Measurements from ENCODE around the gene DDA1. TPM values are rescaled to one million over a fixed set of nuclear protein-coding genes. Genes with fewer than 3 reads are reported as not detected.
A peak's percentile ranks its signal among the peaks of the same experiment; 100 is the strongest.

Gene DDA1
- total RNA-seq, 1 donor from 2014 or later, result 5.7 TPM

- no peak overlapping the region for H3K9ac ChIP-seq (ENCODE audit: low read depth in 1 of 3, low read length in 3 of 3)
- no peaks in the 10 kb centered on the region for H3K27me3 ChIP-seq (ENCODE audit: control insufficient read depth in 3 of 3, insufficient read depth in 3 of 3, low read length in 3 of 3)
- H3K4me3 ChIP-seq (ENCODE audit: low read length in 3 of 3), result no peak overlapping the region
- no peaks in the 10 kb centered on the region for H3K9me3 ChIP-seq (ENCODE audit: control insufficient read depth in 3 of 3, low read length in 3 of 3)
- no peak overlapping the region for H3K27ac ChIP-seq (ENCODE audit: low read depth, low read length)
- H3K4me1 ChIP-seq (ENCODE audit: control insufficient read depth in 3 of 3, insufficient read depth in 3 of 3, low read length in 3 of 3), result peaks cover 1 to 2% (median 2%) of the 10 kb centered on the region in 3 donors
- peaks cover 19 to 33% (median 23%) of the 10 kb centered on the region in 3 donors for H3K36me3 ChIP-seq (ENCODE audit: control insufficient read depth in 3 of 3, insufficient read depth in 3 of 3, low read length in 3 of 3)
Observed at GRCh38 chr19:17328517-17329365, 19.4 kb downstream of the DDA1 start.

DNA sequence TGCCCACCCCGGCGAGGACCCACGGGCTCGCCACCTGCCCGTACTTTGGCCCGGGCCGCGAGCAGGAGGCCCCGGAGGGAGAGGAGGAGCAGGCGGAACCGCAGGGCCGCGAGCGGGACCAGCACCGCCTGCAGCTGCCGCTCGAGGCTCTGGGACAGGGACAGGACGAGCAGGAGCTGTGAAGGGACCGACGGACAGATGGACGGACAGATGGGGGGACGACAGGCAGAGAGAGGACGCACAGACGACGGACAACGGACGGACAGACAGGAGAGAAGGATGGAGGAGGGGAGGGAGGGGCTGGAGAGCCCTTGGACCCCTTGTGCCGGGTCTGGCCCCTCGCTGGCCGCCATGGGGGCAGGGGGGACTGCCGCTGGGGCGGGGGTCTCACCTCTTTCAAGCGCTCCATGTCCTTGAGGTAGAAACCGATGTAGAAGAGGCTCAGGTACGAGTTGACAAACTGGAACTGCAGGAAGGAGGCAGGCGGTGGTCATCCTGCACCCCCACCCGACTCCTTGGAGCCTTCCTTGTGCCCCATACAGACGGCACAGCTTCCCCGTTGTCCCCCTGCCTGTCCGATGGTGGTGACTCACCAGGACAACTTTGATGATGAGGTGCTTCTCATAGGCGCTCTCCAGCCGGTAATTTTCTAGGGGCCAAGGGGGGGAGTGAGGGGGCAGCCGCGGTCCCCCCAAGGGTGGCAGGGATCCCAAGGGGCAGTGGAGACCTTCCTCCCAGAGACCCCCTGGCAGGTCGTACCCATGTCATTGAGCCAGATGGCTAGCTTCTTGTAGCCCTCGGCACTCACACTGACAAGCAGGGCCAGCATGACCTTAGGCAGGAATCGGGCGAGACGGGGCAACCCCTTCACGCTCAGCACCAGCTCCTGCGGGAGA is 20.3 kb downstream of the DDA1 start:
- H3K27ac ChIP-seq (ENCODE audit: low read depth, low read length), result no peak overlapping the region
- no peaks in the 10 kb centered on the region for H3K27me3 ChIP-seq (ENCODE audit: control insufficient read depth in 3 of 3, insufficient read depth in 3 of 3, low read length in 3 of 3)
- H3K4me3 ChIP-seq (ENCODE audit: low read length in 3 of 3), result no peak overlapping the region
- no peak overlapping the region for H3K9ac ChIP-seq (ENCODE audit: low read depth in 1 of 3, low read length in 3 of 3)
- H3K4me1 ChIP-seq (ENCODE audit: control insufficient read depth in 3 of 3, insufficient read depth in 3 of 3, low read length in 3 of 3), result peaks cover 5 to 7% (median 7%) of the 10 kb centered on the region in 3 donors
- H3K36me3 ChIP-seq (ENCODE audit: control insufficient read depth in 3 of 3, insufficient read depth in 3 of 3, low read length in 3 of 3), result peaks cover 19 to 33% (median 23%) of the 10 kb centered on the region in 3 donors
- no peaks in the 10 kb centered on the region for H3K9me3 ChIP-seq (ENCODE audit: control insufficient read depth in 3 of 3, low read length in 3 of 3)

DNA sequence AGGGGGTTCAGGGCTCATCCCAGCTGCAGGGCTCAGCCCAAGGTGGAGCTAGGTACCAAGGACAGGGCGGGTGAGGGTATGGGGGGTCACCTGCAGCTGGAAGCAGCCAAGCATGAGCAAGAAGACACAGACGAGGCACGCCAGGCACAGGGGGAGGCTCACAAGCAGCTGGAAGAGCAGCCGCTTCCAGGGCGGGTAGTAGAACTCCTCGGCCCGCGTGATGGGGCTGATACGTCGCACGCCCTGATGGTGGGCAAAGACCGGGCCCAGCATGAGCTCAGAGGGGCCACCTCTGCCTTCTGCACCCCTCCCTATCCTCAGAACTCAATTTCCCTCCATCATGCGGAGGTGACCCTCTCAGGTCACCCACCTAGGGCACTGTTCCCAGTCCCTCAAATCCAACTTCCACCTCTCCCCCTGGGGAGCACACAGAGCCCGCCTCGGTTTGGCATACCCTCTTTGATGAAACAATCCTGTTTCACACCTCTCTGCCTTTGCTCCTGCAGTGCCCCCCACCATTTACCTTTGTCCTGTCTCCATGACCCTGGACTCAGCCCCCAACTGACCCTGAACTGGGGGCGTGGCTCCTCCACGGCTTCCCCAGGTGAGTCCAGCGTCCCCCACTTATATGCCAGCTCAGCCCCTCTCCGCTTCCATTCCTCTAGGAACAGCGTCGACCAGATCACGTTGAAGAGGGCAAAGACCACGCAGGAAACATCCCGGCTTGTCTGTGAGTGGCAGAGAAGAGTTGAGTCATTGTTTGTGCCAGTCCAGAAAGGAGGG is 21.1 kb downstream of the DDA1 start:
- no peak overlapping the region for H3K27ac ChIP-seq (ENCODE audit: low read depth, low read length)
- H3K4me3 ChIP-seq (ENCODE audit: low read length in 3 of 3), result no peak overlapping the region

DNA sequence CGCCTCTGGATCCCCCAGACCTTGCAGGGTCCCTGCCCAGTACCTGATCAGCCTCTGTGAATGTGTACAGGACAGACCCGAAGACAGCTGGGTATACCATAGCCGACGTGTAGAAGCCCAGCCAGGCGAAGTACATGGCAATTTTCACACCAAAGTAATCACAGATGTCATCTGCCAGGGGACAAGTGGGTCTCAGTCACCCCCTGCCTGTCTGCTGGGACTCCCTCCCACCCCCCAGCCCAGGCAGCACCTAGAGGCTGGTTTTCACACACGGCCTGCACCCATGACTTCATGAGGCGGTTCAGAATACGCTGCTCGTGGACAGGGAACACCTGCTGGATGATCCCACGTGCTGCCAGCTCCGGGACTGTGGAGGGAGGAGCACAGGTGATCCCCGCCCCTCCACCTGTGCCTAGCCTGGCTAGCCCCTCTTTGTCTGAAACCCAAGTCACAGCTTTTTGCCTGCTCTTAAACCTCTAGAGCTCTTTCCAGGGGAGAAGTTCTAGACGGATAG is 21.7 kb downstream of the DDA1 start:
- Histone ChIP-seq H3K4me3 (ENCODE audit: low read length in 3 of 3) (no peak overlapping the region), H3K27me3 (ENCODE audit: control insufficient read depth in 3 of 3, insufficient read depth in 3 of 3, low read length in 3 of 3) (no peaks in the 10 kb centered on the region), H3K27ac (ENCODE audit: low read depth, low read length) (no peak overlapping the region), H3K9ac (ENCODE audit: low read depth in 1 of 3, low read length in 3 of 3) (no peak overlapping the region), H3K36me3 (ENCODE audit: control insufficient read depth in 3 of 3, insufficient read depth in 3 of 3, low read length in 3 of 3) (peaks cover 19 to 33% (median 20%) of the 10 kb centered on the region in 3 donors), H3K9me3 (ENCODE audit: control insufficient read depth in 3 of 3, low read length in 3 of 3) (no peaks in the 10 kb centered on the region), H3K4me1 (ENCODE audit: control insufficient read depth in 3 of 3, insufficient read depth in 3 of 3, low read length in 3 of 3) (peaks cover 13 to 16% (median 14%) of the 10 kb centered on the region in 3 donors)

More for the DNA sequence above, 21.1 kb downstream of the DDA1 start:
- no peaks in the 10 kb centered on the region for H3K9me3 ChIP-seq (ENCODE audit: control insufficient read depth in 3 of 3, low read length in 3 of 3)
- peaks cover 12 to 14% (median 13%) of the 10 kb centered on the region in 3 donors for H3K4me1 ChIP-seq (ENCODE audit: control insufficient read depth in 3 of 3, insufficient read depth in 3 of 3, low read length in 3 of 3)
- H3K36me3 ChIP-seq (ENCODE audit: control insufficient read depth in 3 of 3, insufficient read depth in 3 of 3, low read length in 3 of 3), result peaks cover 19 to 33% (median 20%) of the 10 kb centered on the region in 3 donors
- H3K27me3 ChIP-seq (ENCODE audit: control insufficient read depth in 3 of 3, insufficient read depth in 3 of 3, low read length in 3 of 3), result no peaks in the 10 kb centered on the region
- H3K9ac ChIP-seq (ENCODE audit: low read depth in 1 of 3, low read length in 3 of 3), result no peak overlapping the region

DNA sequence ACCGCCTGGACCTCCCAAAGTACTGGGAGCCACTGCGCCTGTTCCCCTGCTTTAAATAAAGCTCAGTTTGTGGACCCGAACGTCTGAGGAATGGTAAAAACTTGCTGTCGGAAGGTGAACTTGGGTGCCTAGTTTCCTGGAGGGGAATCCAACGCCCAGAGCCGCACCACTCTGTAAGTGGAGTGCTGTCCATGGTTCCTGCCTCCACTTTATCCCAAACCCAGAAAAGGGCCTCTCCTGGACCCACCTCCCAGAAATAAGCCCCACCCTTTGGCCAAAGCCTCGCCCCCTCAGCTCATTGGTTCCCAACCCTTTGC is 23.0 kb downstream of the DDA1 start:
- Histone ChIP-seq H3K27me3 (ENCODE audit: control insufficient read depth in 3 of 3, insufficient read depth in 3 of 3, low read length in 3 of 3) (no peaks in the 10 kb centered on the region), H3K4me1 (ENCODE audit: control insufficient read depth in 3 of 3, insufficient read depth in 3 of 3, low read length in 3 of 3) (peaks cover 15 to 23% (median 17%) of the 10 kb centered on the region in 3 donors), H3K9me3 (ENCODE audit: control insufficient read depth in 3 of 3, low read length in 3 of 3) (no peaks in the 10 kb centered on the region), H3K36me3 (ENCODE audit: control insufficient read depth in 3 of 3, insufficient read depth in 3 of 3, low read length in 3 of 3) (peaks cover 16 to 25% (median 19%) of the 10 kb centered on the region in 3 donors), H3K27ac (ENCODE audit: low read depth, low read length) (no peak overlapping the region), H3K9ac (ENCODE audit: low read depth in 1 of 3, low read length in 3 of 3) (no peak overlapping the region), H3K4me3 (ENCODE audit: low read length in 3 of 3) (no peak overlapping the region)

- Histone ChIP-seq H3K9me3 (ENCODE audit: control insufficient read depth in 3 of 3, low read length in 3 of 3) (no peaks in the 10 kb centered on the region), H3K4me3 (ENCODE audit: low read length in 3 of 3) (no peak overlapping the region), H3K9ac (ENCODE audit: low read depth in 1 of 3, low read length in 3 of 3) (no peak overlapping the region), H3K27me3 (ENCODE audit: control insufficient read depth in 3 of 3, insufficient read depth in 3 of 3, low read length in 3 of 3) (no peaks in the 10 kb centered on the region), H3K4me1 (ENCODE audit: control insufficient read depth in 3 of 3, insufficient read depth in 3 of 3, low read length in 3 of 3) (peaks cover 19 to 29% (median 22%) of the 10 kb centered on the region in 3 donors), H3K27ac (ENCODE audit: low read depth, low read length) (no peak overlapping the region), H3K36me3 (ENCODE audit: control insufficient read depth in 3 of 3, insufficient read depth in 3 of 3, low read length in 3 of 3) (peaks cover 11 to 25% (median 14%) of the 10 kb centered on the region in 3 donors)
Observed at GRCh38 chr19:17332677-17333581, 23.6 kb downstream of the DDA1 start.

GRCh38 chr19:17333611-17334413 is 24.4 kb downstream of the DDA1 start:
- Histone ChIP-seq H3K4me1 (ENCODE audit: control insufficient read depth in 3 of 3, insufficient read depth in 3 of 3, low read length in 3 of 3) (peaks cover 26 to 38% (median 26%) of the 10 kb centered on the region in 3 donors), H3K27me3 (ENCODE audit: control insufficient read depth in 3 of 3, insufficient read depth in 3 of 3, low read length in 3 of 3) (no peaks in the 10 kb centered on the region), H3K4me3 (ENCODE audit: low read length in 3 of 3) (peak overlapping the region; percentile 81 to 85 (median 84)), H3K27ac (ENCODE audit: low read depth, low read length) (peak overlapping the region; percentile 42), H3K36me3 (ENCODE audit: control insufficient read depth in 3 of 3, insufficient read depth in 3 of 3, low read length in 3 of 3) (peaks cover 11 to 29% (median 16%) of the 10 kb centered on the region in 3 donors), H3K9me3 (ENCODE audit: control insufficient read depth in 3 of 3, low read length in 3 of 3) (no peaks in the 10 kb centered on the region), H3K9ac (ENCODE audit: low read depth in 1 of 3, low read length in 3 of 3) (peak overlapping the region; percentile 73 to 89 (median 81))

Measured in skeletal muscle tissue (tissue), 4 donors.